ENCODE data around the gene PXDN. TPM values are rescaled to one million over a fixed set of nuclear protein-coding genes. Genes with fewer than 3 reads are reported as not detected.

The PXDN gene
- total RNA-seq, 2 donors from 2014 or later: 29.5 to 40.8 TPM

DNA sequence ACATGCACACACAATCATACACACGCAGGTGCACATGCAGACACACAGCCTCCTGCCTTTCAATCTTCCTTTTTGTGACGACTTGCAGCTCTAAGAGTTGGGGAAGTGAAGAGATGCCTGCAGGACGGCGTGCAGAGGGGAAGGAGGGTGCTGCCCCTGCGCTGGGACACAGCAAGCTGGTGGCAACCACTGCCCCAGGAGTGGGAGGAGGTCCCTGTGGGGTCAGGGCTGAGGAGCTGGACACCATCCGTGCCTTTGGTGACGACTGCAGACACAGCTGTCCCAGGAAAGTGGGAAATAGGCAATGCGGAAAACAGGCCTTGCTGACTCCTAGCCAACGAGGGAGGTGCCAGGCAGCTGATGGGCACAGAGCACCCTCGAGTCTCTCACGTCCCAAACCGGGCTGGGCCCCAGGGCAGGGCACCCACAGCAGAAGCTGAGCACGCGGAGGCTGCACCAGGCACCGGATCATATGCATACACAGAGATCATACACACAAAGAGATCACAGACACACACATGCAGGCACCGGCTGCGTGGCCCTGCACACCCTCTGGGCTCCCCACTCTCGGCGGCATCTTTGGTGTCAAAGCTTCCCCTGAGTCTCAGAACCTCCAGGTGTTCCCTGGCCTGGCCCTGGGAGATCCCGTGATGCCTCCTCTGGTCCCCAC lies 146.1 kb downstream of the PXDN start:
- no peak overlapping the region for H3K27ac ChIP-seq
- DNase-seq (ENCODE audit: low spot score): no peak
- intact Hi-C loops (cut with DNase I): no loop called here
- no peak overlapping the region for H3K4me3 ChIP-seq
- no peaks in the 10 kb centered on the region for H3K36me3 ChIP-seq
- TF ChIP-seq, protein P1, sequence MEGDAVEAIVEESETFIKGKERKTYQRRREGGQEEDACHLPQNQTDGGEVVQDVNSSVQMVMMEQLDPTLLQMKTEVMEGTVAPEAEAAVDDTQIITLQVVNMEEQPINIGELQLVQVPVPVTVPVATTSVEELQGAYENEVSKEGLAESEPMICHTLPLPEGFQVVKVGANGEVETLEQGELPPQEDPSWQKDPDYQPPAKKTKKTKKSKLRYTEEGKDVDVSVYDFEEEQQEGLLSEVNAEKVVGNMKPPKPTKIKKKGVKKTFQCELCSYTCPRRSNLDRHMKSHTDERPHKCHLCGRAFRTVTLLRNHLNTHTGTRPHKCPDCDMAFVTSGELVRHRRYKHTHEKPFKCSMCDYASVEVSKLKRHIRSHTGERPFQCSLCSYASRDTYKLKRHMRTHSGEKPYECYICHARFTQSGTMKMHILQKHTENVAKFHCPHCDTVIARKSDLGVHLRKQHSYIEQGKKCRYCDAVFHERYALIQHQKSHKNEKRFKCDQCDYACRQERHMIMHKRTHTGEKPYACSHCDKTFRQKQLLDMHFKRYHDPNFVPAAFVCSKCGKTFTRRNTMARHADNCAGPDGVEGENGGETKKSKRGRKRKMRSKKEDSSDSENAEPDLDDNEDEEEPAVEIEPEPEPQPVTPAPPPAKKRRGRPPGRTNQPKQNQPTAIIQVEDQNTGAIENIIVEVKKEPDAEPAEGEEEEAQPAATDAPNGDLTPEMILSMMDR (IDR thresholded peaks at IDR 0.05): no peak
- H3K27me3 ChIP-seq (replicated peaks; ENCODE audit: insufficient read depth): no peaks in the 10 kb centered on the region
- 88% methylated on average over 17 of the region's 20 CpGs for WGBS
- no peaks in the 10 kb centered on the region for H3K4me1 ChIP-seq (replicated peaks)
- H3K9me3 ChIP-seq: no peaks in the 10 kb centered on the region

DNA sequence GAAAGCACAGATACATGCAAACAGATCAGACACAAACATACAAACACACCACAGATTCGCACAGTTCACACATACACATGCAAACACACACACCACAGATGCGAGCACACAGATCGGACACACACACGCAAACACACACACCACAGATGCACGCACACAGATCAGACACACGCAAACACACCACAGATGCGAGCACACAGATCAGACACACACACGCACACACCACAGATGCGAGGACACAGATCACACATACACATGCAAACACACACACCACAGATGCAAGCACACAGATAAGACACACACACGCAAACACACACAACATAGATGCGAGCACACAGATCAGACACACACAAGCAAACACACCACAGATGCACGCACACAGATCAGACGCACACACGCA lies 149.0 kb downstream of the PXDN start:
- 94% methylated on average over 14 of the region's 14 CpGs for WGBS
- no peaks in the 10 kb centered on the region for H3K9me3 ChIP-seq
- H3K27ac ChIP-seq: no peak overlapping the region
- DNase-seq (ENCODE audit: low spot score): no peak
- intact Hi-C loops (cut with DNase I): no loop called here
- H3K36me3 ChIP-seq: no peaks in the 10 kb centered on the region
- H3K4me1 ChIP-seq (replicated peaks): peaks cover 2% of the 10 kb centered on the region
- H3K27me3 ChIP-seq (replicated peaks; ENCODE audit: insufficient read depth): no peaks in the 10 kb centered on the region
- no peak overlapping the region for H3K4me3 ChIP-seq
- TF ChIP-seq POLR2A (IDR thresholded peaks at IDR 0.05) (no peak), POLR2AphosphoS5 (IDR thresholded peaks at IDR 0.05) (no peak)
- TF ChIP-seq, protein P1 (IDR thresholded peaks at IDR 0.05): no peak

DNA sequence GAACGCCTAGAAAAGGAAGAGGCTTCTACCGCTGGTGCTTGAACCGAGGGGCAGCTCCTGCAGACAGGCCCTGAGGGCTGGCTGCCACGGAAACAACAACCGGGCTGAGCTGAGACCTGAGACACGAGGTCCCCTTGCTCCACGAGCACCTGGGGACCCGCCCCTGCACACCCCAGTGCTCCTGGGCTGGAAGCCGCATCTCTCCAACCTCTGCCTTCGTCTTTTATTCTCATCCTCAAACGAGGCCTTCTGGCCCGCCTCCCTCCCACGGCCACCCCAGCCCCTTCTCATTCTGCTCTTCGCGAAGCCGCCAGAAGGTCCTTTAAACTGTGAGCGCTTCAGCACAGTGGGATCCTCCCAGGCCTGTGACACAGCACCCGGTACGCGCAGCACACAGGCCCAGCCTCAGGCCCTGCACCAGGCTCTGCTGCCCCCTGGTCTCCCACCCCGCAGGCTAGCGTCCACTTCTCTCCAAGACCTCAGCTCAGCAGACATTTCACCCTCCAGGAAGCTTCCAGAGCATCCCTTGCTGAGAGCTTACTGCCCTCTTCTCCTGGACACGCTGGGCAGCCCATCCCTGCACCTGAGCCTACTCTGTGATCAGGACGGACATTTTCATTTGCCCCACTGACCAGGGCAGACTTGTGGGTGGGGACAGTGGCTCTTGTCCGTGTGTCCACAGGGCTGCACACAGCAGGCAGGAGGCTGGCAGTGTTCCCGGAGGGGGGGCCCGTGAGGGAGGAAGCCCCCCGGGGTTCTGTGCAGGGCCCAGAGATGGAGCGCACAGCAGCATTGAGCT lies 149.7 kb downstream of the PXDN start:
- Histone ChIP-seq H3K4me1 (replicated peaks) (peaks cover 2% of the 10 kb centered on the region), H3K9me3 (no peaks in the 10 kb centered on the region), H3K27ac (no peak overlapping the region), H3K27me3 (replicated peaks; ENCODE audit: insufficient read depth) (no peaks in the 10 kb centered on the region), H3K36me3 (no peaks in the 10 kb centered on the region), H3K4me3 (no peak overlapping the region)
- TF ChIP-seq, protein P1 (IDR thresholded peaks at IDR 0.05): no peak
- TF ChIP-seq POLR2AphosphoS5 (IDR thresholded peaks at IDR 0.05) (no peak), POLR2A (IDR thresholded peaks at IDR 0.05) (no peak)
- intact Hi-C loops (cut with DNase I): loop anchor here (5.0 kb wide), 1 partner anchor 223 kb away; no protein-coding TSS in a partner anchor
- 81% methylated on average over 29 of the region's 29 CpGs for WGBS
- DNase-seq (ENCODE audit: low spot score): no peak

DNA sequence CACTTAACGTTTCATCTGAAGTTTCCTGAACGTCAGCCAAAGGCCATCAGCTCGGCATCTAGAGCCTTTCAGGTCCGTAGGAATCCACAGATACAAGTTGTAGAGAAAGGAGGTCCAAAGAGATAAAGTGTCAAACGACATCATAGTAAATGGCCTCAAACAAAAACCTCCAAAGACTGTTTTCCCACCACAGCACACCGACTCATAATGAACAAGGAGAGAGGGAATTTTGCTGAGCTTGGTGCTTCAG lies 150.3 kb downstream of the PXDN start:
- 25% methylated on average over 6 of the region's 6 CpGs for WGBS
- H3K27me3 ChIP-seq (replicated peaks; ENCODE audit: insufficient read depth): no peaks in the 10 kb centered on the region
- peaks cover 2% of the 10 kb centered on the region for H3K4me1 ChIP-seq (replicated peaks)
- no peaks in the 10 kb centered on the region for H3K36me3 ChIP-seq
- DNase-seq (ENCODE audit: low spot score): no peak
- TF ChIP-seq POLR2AphosphoS5 (IDR thresholded peaks at IDR 0.05): no peak
- TF ChIP-seq, protein P1 (IDR thresholded peaks at IDR 0.05): no peak
- TF ChIP-seq POLR2A (IDR thresholded peaks at IDR 0.05): no peak
- intact Hi-C loops (cut with DNase I): loop anchor here (5.0 kb wide), 1 partner anchor 223 kb away; no protein-coding TSS in a partner anchor
- H3K9me3 ChIP-seq: no peaks in the 10 kb centered on the region
- H3K4me3 ChIP-seq: no peak overlapping the region
- no peak overlapping the region for H3K27ac ChIP-seq
